ENCODE data around the gene PDE11A.
"Not testable (repeated sequence)": the region's sequence is repeated elsewhere in the genome, so short reads cannot be mapped to it uniquely, and the experiment has no call there.

PDE11A gene

GRCh38 chr2:178084273-178084672 is 11.7 kb upstream of the PDE11A start:
- H3K4me1 Mint-ChIP-seq = peaks cover 6% of the 10 kb centered on the region
- peaks cover 5% of the 10 kb centered on the region for H3K9me3 Mint-ChIP-seq
- no peak for DNase-seq
- no peak for TF ChIP-seq CTCF (IDR thresholded peaks at IDR 0.05)
- H3K27ac Mint-ChIP-seq = no peak overlapping the region
- peaks cover 4% of the 10 kb centered on the region for H3K27me3 Mint-ChIP-seq (ENCODE audit: low read depth, poor library complexity)
- H3K4me3 Mint-ChIP-seq = no peak overlapping the region
- H3K36me3 Mint-ChIP-seq (ENCODE audit: low read depth) = no peaks in the 10 kb centered on the region

GRCh38 chr2:178082408-178083045 is 9.9 kb upstream of the PDE11A start:
- no peak for TF ChIP-seq CTCF (IDR thresholded peaks at IDR 0.05)
- H3K4me3 Mint-ChIP-seq = no peak overlapping the region
- H3K27me3 Mint-ChIP-seq (ENCODE audit: low read depth, poor library complexity) = peaks cover 4% of the 10 kb centered on the region
- no peaks in the 10 kb centered on the region for H3K36me3 Mint-ChIP-seq (ENCODE audit: low read depth)
- no peak overlapping the region for H3K27ac Mint-ChIP-seq
- no peak for DNase-seq
- H3K4me1 Mint-ChIP-seq = no peaks in the 10 kb centered on the region
- H3K9me3 Mint-ChIP-seq = peaks cover 5% of the 10 kb centered on the region

- H3K27me3 Mint-ChIP-seq (ENCODE audit: low read depth, poor library complexity) = peaks cover 12% of the 10 kb centered on the region
- not testable (repeated sequence) for H3K9me3 Mint-ChIP-seq; H3K4me3 Mint-ChIP-seq; DNase-seq; H3K36me3 Mint-ChIP-seq (ENCODE audit: low read depth); H3K4me1 Mint-ChIP-seq; H3K27ac Mint-ChIP-seq
Measured at GRCh38 chr2:178079279-178079678, 6.7 kb upstream of the PDE11A start.

GRCh38 chr2:178076130-178076529 is 3.6 kb upstream of the PDE11A start:
- no peak for DNase-seq
- peaks cover 5% of the 10 kb centered on the region for H3K9me3 Mint-ChIP-seq
- peaks cover 14% of the 10 kb centered on the region for H3K4me1 Mint-ChIP-seq
- no peaks in the 10 kb centered on the region for H3K36me3 Mint-ChIP-seq (ENCODE audit: low read depth)
- H3K27ac Mint-ChIP-seq = no peak overlapping the region
- TF ChIP-seq CTCF (IDR thresholded peaks at IDR 0.05) = no peak
- H3K27me3 Mint-ChIP-seq (ENCODE audit: low read depth, poor library complexity) = peaks cover 36% of the 10 kb centered on the region
- no peak overlapping the region for H3K4me3 Mint-ChIP-seq

- Mint-ChIP-seq H3K36me3 (ENCODE audit: low read depth) (no peaks in the 10 kb centered on the region), H3K27me3 (ENCODE audit: low read depth, poor library complexity) (peaks cover 45% of the 10 kb centered on the region)
Measured at GRCh38 chr2:178075006-178075326, 2.4 kb upstream of the PDE11A start.

More at GRCh38 chr2:178075006-178075326, 2.4 kb upstream of the PDE11A start:
- no peak overlapping the region for H3K4me3 Mint-ChIP-seq
- no peak for TF ChIP-seq CTCF (IDR thresholded peaks at IDR 0.05)
- peaks cover 14% of the 10 kb centered on the region for H3K4me1 Mint-ChIP-seq
- no peak for DNase-seq
- peaks cover 1% of the 10 kb centered on the region for H3K9me3 Mint-ChIP-seq
- no peak overlapping the region for H3K27ac Mint-ChIP-seq

All from nephron progenitor cell (in vitro differentiated cells).